HG03469 (cell line): Measurements from ENCODE around the gene ATP6V0E2.

Experiments used
- ATAC-seq: cut with Tn5 transposase; IDR thresholded peaks from one replicate; pipeline ENCODE4 v1.9.1; 2021; ENCODE audit warnings: mild to moderate bottlenecking, moderate library complexity, moderate number of reproducible peaks; ENCODE audit not compliant: unreplicated experiment

The ATP6V0E2 gene

DNA sequence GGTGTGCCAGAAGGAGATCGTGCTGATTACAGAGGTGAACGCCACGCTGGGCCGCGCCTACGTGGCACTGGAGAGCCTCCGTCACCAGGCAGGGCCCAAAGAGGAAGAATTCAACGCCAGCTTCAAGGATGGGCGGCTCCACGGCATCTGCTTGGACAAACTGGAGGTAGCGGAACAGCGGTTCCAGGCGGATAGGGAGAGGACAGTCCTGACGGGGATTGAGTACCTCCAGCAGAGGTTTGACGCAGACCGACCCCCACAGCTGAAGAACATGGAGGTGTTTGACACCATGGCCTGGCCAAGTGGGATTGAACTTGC, 12.1 kb upstream of the ATP6V0E2 start:
- ATAC-seq = no peak

DNA sequence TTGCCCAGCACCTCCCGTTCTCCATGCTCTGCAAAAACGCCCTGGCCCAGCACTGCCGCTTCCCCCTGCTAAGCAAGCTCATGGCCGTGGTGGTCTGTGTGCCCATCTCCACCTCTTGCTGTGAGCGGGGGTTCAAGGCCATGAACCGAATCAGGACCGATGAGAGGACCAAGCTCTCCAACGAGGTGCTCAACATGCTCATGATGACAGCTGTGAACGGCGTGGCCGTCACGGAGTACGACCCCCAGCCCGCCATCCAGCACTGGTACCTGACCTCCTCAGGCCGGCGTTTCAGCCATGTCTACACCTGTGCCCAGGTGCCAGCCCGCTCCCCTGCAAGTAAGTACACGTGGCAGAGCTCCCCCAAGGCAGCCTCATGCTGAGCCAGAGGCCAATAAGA, 11.6 kb upstream of the ATP6V0E2 start:
- no peak for ATAC-seq

DNA sequence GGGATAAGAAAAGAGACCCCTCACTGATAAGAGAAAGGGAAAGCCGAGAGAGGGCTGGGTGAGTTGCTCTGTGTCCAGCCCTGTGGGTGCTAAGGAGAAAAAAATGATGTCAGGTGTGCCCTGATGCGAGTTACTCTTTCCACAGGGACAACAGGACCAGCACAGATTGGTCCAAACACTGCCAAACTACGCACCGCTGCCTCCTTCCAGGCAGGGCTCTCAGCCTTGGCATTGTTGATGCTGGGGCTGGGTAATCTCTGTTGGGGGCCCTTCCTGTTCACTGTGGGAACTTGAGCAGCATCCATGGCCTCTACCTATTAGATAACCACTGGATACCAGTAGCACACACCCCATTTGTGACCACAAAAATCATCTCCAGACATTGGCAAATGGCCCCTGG, 10.3 kb upstream of the ATP6V0E2 start:
- ATAC-seq = no peak

DNA sequence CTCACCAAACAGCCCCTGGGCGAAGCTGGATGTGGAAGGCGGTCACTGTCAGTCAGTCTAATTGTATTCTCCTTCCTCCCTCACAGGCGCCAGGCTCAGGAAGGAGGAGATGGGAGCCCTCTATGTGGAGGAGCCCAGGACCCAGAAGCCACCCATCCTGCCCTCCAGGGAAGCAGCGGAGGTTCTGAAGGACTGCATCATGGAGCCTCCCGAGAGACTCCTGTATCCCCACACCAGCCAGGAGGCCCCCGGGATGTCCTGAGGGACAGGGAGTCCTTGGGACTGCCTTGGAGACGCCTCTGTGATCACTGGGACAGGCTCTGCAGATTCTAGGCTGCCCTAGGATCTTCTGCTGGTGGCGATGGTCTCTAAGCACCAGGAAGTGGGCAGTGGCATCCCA, 9.7 kb upstream of the ATP6V0E2 start:
- no peak for ATAC-seq

DNA sequence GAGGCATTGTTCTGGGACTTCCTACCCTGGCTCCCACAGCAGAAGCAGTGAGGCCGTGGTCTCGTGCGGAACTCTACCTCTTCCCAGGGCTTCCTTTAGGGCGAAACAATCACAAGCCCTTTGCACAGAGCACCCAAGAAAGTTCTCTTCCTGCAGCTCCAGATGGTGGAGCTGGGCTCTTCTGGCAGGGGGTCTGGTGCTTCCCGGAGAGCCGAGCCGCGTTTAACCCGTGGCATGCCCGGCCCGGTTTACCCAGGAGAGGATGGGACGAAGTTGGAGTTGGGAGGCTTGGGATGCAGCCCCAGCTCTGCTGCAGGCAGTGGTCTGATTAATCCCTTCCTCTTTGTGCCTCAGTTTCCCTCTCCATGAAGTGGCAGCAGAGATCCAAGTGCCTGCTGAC, 9.0 kb upstream of the ATP6V0E2 start:
- ATAC-seq = no peak

DNA sequence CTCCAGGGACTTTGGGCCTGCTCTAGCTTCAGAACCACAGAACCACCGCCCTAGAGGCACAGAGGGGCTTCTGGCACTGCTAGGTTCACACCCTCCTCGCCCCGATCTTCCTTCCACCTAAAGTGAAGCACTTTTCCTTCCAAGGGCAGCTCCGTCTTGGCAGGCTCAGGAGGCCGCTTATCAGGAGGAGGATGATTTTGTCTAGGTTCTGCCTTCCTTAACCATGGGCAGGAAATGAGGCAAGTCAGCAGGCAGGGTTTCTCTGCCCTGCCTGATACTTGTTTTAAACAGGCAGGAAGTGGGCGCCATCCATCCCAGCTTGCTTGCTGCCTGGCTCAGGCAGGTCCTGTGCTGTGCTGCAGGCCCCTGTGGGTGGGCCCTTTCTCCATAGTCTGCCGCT, 8.3 kb upstream of the ATP6V0E2 start:
- ATAC-seq = no peak

DNA sequence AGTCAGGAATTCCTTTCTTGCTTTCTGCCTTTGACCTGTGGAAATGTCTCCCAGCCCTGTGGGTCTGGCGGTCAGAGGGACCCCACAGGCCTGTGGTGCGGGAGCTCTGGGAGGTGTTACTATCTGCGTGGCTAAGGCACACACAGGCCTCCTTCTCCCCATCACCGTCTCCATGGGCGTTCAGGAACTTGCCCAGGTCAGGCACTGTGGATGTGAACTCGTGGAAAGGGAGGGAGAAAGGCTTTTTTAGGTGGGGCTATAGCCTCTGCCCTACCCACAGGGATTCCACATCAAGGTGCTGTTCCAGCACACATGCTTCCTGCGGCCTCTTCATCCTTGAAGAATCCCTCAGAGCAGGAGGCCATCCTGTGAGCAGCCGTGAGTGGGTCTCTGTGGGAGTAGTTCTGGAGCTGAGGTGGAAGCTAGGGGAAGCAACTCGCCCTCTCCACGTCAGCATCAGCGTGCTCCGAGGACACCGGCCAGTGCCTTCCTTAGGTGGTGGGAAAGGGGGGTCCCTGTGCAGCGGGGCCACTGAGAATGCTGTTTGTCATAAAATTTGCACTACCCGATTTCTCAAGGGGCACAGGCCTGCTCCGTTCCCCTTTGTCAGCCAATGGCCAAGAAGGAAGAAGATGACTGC, 7.5 kb upstream of the ATP6V0E2 start:
- ATAC-seq = no peak

DNA sequence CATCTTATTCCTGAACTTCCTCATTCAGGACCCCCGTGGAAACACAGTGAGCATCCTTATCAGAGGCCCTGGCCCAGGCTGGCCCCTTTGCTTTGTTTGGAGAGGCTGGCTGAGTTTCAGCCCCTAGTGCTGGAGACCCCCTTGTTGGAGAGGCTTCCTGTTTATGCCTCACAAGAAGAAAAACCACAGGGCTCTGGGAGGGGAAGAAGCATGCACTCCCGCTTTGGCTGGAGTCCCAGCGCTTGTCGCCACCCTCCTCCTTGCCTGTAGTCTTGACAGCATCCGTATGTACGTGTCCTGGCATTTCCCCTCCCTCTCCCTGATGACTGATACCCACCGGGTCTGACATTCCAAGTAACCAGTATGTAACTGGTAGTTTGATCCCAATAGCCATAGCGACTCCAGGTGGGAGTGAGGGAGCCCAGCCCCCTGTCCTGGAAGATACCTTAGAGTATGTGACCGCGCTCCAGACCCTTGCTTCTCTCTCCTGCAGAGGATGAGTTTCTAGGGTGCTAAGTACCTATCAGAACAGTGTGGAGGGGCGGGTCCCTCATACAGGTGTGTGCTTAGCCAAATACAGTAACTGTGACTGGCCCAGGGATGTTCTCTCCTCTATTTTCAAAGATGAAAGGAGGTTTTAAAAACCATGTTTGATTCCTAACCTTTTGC, 6.9 kb upstream of the ATP6V0E2 start:
- ATAC-seq = no peak

DNA sequence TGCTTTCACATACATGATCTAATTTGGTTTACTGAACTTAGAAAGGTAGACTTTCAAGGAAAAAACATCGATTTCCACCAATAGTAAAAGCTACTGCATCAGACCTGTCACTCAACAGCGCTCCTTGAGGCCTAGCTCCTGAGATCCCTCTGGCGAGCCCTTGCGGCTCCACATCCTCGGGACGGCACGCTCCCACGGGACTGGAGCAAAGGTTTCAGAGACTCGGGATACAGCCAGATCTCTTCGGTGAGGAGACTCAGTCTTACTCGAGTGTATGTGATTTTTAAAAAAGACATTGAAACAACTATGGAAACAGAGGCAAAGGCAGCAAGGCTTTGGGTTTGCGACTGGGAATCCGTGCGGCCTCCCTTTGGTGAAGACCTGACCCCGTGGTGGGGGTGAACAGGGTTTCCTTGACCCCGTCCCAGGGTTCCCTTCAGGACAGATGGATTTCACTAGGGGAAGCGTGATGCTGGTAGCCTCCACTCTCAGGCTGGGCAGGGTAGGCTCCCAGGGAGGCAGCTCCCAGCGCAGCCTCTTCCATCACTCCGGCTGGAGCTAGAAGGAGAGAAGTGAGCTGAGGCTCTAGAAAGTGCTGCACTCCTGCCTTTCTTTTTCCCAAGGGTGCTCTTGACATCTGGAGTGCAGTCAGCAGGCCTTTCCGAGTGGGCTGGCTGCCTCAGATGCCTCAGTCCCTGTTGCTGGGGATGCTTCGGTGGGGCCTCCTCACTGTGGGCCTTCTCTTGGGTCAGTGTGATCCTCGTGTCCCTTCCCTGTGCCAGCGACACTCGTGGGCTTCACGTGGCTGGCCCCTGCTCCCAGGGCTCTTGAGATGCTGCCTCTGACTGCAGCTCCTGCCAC, 5.8 kb upstream of the ATP6V0E2 start:
- ATAC-seq = no peak

DNA sequence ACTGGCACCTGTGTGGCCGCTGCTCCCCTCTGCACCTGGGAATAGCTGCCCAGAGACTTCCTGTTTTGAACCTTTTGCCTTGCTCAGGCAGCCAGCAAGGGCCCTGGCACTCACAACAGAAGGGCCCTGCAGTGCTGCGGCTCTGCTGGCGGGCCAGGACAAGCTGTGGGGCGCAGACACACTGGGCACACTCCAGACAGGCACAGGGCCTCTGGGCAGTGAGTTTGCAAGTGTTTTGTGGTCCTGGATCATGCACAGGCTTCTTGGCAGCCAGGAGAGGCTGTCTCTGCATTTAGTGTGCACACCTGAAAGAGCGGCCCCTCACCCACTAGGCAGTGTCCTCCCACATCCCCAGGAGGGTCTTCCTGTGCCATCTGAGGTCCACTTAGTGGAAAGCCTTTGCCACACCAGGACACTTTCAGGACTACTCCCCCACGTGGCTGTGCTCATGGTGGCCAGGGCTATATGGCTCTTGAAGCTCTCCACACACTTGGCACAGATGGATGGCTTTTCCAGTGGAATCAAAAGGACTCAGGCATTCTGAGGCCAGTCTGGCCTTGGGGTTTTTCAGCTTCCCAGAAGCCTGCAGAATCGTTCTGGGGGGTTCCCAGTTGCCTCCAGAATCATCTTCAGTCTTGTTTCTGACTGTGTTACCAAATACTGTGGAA, 5.0 kb upstream of the ATP6V0E2 start:
- no peak for ATAC-seq

DNA sequence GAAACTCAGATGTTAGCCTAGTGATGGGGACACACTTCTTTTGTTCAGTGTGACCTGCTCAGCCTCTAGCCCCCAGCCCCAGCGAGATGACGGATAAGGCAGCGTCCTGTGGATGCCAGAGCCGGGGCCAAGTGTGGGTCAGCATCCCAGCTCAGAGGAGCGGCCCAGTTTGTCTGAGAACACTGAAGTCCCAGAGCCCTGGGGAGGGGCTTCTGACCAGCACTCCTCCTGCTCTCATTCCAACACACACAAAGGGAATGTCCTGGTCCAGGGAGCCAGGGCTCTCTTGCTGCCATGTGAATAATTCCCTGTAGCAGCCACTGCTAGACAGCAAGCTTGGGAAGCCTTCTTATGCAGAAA, 4.5 kb upstream of the ATP6V0E2 start:
- no peak for ATAC-seq

DNA sequence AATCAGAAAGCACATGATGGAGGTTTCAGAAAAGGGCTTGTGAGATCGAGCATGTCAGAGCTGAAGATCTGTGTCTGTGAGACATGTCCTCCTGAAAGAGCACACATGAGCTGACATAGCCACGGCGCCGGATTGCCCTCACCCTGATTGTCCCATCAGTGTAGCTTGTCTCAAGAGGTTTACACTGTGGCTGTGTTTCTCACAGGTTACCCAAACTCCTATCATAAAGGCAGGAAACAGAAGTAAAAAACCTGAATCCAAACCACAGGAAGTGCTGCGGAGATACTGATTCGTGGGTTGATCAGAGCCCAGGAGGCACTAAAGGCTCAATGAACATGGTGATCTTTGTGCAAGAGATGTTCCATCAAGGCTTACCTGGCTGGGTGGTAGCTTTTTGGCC, 3.9 kb upstream of the ATP6V0E2 start:
- ATAC-seq = no peak

DNA sequence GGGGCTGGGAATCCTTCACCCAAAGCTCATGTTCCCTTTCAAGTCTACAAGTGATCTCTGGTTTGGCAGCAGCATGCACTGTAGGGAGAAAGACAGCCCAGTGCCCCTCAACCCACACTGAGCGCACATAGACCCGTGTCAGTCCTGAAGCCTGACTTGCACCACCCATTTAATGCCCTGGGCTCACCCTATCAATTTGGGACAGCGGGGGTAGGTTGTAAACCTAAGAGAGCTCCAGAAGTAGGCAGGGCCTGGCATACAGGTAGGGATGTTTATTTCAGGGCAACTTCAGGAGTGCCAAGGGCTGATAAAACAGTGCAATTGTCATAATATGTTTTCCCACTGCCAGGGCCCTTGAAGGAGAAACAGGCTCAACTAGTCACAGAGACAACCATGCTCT, 3.5 kb upstream of the ATP6V0E2 start:
- no peak for ATAC-seq

DNA sequence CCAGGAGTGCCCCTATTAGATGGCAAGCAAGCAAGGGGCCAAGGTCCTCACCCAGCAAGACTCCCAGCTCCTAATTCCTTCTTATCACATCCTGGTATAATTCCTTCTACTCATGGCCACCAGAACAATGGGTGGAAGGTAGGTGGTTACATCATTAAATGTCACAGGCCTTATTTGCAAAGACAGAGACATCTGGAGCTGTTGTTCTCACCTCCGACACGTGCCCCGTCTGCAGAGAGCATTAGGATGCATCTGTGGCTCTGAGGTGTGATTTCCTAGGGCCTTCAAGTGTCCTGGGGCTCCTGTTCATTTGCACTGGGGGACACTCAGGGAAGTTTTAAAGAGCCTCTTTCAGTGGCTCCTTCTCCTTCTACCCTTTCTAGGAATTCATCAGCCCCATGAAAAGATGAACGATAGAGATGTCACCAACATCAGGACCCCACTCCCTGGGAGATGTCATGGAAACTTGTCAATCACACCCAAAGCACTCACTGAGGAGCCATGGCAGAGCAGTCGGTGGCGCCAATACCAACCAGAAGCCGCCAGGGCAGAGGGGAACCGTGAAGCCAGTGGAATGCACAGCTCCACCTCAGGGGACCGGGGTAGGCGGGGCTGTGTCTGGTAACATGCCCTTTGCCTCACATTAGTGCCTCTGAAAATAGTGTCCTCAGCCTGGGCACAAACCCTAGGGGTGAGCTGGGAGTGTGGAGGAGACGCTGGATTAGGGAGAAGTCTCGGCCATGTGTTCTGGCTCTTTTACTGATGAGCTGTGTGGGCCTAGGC, 2.9 kb upstream of the ATP6V0E2 start:
- no peak for ATAC-seq

DNA sequence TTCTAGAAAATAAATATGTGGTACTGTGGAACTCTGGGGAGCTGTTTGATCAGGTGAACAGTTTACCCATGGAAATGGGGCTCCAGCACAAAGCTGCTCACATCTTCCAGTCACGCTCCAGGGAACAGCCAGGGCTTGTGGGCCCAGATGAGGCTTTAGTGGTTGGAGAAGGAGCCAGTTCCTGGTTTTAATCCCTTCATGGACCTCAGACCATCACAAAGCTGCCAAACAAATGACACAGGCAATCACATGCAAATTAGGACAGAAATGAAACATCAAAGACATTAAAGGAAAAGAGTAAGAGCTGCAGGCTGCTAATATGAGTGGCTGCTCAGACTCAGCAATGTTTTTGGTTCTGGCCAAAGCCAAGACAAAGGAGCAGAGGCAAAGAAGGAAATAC, 2.2 kb upstream of the ATP6V0E2 start:
- no peak for ATAC-seq

DNA sequence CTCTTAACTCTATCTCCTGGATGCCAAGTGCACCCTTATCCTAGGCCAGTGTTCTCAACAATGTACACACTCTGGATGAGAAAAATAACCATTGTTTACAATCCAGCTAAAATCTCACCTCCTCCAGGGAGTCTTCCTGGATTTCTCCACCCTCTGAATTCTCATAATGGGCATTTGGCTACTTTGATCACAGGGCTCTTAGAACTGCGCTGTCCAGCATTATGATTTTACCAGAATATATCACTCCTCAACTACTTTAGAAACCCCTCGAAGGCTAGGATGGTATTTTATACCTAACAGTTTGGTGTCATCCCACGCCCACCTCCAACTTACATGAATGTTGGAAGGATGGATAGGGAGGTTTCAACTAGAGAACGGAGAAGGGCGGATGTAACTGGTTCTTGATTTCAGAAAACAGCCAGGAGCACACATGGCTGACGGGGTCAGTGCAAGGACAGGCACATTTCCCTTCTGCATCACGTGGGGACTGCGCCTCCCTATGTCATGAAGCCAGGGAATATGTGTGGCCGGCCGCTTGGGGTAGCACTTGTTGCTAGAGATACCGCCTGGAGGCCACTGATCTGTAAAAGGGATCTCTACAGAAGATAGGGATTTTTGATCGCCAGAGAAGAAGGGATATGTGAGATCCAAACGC, 1.2 kb upstream of the ATP6V0E2 start:
- ATAC-seq = no peak

DNA sequence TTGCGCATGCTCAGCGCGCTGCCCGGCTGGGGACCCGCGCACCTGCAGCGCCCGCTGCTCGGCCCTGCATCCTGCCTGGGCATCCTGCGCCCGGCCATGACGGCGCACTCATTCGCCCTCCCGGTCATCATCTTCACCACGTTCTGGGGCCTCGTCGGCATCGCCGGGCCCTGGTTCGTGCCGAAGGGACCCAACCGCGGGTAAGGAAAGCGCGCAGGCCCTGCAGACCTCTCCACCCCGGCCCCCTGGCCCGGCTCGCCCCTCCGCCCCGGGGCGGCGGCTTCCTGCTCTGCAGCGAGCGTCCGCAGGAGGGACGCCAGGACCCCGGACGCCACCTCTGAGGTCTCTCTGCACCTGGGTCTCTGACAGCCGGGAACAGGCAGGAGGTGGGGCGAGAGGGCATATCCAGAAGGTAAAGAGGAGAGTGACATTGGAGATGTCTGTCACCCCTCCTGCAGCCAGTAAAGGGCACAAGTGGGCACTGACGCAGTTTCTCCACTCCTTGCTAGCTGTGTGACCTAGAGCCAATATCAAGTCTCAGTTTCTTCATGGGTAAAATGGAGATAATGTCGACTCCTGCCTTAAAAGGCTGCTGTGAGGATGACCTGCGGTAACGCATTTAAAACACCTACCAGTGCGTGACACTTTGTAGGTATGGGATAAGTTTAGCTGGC, 338 bp downstream of the ATP6V0E2 start:
- peak; percentile 14 for ATAC-seq

DNA sequence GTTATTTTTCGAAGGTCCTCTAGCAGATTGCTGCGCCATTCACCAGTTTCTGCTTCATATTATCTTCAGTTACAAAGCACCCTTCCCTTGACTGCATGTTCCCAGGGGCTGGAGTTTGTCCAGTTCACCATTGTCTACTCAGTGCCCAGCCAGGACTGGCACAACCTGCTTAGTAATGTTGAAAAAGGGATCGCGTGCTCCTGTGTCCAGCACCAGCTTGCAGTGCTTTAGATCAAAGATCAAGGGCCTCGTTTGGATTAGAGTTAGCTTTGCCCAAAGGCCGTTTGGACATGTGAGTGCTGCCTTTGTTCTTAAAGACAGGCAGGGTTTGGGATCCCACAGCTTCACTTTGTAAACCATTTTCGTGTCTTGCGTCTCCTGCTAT, 867 bp downstream of the ATP6V0E2 start:
- no peak for ATAC-seq

DNA sequence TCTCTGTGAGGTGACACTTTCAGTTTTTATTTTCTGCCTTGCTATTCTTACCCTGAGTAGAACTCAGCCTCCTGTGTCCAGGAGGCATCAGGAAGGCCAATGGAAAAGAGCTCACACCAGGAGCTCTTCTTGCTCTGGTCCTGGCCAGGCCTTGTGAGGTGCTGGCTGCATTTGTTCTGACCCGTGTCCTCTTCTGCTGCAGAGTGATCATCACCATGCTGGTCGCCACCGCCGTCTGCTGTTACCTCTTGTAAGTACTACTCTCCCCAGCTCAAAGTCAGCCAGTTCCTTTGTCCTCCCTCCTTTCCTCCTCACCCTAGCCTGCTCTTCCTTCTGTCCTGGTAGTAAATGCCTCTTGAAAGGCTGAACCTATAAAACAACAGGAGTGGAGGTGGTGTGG, 1.6 kb downstream of the ATP6V0E2 start:
- ATAC-seq = no peak
